GM21529 (cell line): ENCODE measurements around the gene MAB21L1.

ENCODE experiments used
- ATAC-seq: cut with Tn5 transposase; IDR thresholded peaks from one replicate; pipeline ENCODE4 v1.9.1; 2021; ENCODE audit not compliant: unreplicated experiment

MAB21L1 gene

DNA sequence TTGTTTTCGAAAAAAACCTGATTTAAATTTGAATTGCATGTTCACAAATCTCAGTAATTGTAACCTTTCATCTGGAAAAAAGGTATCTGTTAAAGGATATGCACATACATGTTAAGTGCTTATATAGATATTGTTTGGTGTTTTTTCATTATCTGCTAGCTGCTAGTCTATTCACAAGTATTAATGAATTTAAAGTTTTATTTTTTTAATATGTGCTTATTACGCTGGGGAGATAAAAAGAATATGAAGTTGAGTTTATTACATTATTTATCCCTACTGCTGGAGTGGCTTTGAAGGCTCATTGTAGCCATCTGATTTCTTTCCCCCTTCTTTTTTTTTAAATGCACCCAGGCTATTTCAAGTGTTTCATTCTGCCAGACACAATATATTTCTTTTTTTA lies 3.9 kb upstream of the MAB21L1 start:
- ATAC-seq = no peak

DNA sequence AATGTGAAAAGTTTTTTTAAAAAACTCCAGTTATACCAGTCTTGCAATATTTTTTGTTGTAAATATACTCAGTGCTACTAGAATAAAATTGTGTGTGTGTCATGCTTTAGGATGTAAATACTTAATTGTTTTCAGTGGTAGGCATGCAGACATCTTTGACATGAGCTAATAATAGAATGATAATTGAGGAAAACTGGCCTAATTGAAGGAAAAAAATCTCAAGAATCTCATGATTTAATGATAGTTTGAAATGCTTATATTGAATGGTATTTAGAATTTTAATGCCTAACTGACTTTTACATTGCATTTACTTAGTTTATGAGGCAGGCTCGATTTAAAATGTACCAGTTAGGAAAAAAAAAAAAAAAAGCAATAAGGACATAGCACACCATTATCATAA lies 3.2 kb upstream of the MAB21L1 start:
- no peak for ATAC-seq

DNA sequence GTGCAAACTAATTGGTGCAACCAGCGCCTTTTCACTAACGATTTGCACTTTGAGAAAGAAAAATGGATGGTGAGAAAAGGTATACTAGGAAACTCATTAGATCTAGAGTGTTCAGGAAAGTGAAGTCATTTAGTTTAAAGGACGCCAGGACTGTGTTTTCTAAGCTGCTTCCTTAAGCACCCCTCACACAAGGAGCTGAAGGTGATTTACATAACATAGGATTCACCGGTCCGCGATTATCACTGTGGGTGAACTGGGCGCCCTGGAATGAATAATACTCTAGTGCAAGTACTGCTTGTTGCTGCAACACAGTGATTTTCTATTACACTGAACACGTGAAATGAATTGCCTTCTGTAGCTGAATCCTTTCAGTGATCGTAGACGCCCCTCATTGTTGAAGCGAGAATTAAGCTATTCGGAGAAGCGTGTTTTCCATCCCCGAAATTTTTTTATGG lies 2.6 kb upstream of the MAB21L1 start:
- no peak for ATAC-seq

DNA sequence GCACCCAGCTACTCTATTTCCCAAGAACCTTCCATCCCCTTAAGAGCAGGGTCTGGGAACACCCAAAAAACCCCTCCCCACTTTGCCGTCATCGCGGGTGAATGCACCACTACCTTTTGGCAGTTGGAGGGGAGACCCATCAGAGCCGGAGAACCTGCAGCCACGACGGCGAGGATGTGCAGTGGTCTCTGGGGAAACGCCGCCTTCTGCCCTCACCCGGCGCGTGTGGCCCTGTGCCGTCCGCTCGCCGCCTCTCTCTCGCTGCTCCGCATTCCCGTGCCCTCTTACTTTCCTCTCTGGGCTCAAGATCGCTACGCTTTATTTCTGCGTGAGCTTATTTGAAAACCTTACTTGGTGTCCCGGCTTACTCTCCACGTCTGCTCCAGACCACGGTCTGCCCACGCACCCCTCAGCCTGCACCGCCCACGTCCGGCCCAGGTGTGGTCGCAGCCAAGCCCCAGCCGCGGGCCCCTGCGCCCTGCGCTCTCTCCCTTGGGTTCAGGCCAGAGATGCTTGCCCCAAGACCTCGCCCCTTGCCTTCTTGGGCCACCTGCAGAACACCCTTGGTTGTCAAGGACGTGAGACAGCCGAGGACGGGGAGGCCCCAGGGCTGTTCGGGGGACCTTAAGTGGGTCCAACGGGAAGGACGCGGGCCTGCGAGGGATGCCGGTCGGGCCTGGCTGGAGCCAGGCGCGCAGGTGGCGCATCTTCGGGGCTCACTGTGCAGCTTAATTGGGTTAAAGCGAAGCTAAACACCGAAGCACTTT lies 2.0 kb upstream of the MAB21L1 start:
- ATAC-seq = no peak

- no peak for ATAC-seq
Observed at GRCh38 chr13:35477386-35477946, 977 bp upstream of the MAB21L1 start.

GRCh38 chr13:35475212-35475959 lies 1.1 kb downstream of the MAB21L1 start:
- no peak for ATAC-seq

DNA sequence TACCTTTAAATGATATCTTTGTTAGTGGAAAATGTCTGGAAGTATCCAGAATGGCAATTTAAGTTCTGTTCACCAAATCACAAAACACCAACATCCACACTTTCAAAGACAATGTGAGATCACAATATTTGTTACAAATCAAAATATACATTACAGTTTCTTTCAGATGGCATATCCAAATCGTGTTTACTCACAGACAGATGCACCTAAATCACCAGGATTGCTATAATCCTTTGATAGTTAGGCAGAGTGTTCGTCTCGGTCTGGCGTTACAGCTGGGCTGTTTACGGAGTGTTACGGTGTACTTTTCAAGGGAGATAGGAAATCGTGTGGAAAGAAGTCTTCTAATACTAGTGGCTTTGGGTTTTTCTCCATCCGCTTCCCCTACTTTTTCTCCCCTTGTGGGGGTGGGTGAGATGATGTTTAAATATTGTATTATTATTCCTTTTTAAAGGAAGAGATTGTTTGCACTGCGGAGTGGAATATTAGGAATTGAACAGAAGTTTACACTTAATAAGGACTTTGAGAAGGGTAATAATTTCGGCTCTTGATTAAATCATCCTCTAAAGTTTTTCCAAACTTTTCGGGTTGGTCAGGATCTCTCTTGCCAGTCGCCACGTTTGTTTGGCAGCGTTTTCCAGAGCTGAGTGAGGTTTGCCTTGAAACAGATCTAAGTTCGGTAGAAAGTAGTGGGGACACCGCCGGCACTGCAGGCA lies 1.8 kb downstream of the MAB21L1 start:
- ATAC-seq = no peak

GRCh38 chr13:35473802-35474201 lies 2.7 kb downstream of the MAB21L1 start:
- ATAC-seq = no peak

GRCh38 chr13:35473206-35473775 lies 3.2 kb downstream of the MAB21L1 start:
- no peak for ATAC-seq

DNA sequence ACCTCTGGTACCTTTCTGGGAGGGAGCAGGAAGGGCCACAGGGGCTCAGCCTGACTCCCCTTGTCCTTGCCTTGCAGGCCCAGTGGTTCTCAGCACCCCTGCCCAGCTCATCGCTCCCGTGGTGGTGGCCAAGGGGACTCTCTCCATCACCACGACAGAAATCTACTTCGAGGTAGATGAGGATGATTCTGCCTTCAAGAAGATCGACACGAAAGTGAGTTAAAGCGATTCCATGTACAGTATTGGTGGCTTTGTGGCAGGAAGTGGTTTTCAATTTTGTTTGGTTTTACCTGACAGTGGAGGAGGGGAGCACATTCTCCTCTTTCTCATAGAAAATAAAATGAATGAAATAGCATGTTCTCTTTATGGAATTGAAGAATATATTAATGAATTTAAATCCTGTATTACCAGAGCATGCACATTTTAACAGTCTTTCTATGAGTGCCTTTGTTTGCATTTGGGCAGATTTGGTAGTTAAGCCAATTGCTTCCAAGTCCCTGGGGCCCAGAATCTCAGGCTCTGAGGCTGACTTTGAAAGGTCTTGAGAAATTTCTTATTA lies 4.1 kb downstream of the MAB21L1 start:
- no peak for ATAC-seq

- ATAC-seq = no peak
Observed at GRCh38 chr13:35471706-35472322, 4.7 kb downstream of the MAB21L1 start.

GRCh38 chr13:35470671-35471661 lies 5.5 kb downstream of the MAB21L1 start:
- ATAC-seq = no peak

- no peak for ATAC-seq
Observed at GRCh38 chr13:35469806-35470525, 6.5 kb downstream of the MAB21L1 start.

GRCh38 chr13:35468195-35468594 lies 8.3 kb downstream of the MAB21L1 start:
- ATAC-seq = no peak

DNA sequence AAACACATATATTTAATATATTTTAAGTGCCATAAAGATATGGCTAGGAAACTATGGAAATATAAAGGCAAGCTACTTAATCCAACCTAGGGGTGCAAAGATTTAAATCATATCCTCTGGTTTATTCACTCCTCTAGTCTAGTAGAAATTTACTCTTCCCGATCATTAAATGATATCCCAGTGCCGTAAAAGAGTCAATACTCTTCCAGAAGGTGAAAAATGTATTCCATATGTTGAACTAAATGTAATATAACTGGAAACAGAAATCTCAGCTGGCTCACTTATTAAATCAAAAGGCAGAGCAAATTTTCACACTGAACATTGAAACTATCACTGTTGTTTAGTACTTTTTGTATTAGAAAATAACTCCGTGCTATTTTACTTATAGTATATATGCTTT lies 11.1 kb downstream of the MAB21L1 start:
- ATAC-seq = no peak

DNA sequence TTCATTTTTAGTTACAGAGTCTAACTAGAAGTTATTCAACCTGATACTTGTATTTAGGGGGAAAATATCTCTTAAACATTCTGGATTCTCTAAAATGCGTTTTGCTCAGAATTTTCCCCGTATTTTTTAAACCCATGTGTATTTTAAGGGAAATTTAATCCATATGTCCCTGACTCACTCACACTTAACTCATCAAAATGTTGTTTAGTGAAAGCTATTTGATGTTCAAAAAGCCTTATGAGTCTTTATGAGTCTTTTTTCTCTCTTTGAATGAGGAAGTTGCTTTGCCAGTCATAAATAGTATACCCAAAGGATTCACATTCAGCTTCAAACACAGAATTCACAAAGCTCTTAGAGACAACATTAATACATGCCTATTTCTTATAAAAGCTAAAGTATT lies 16.4 kb downstream of the MAB21L1 start:
- ATAC-seq = no peak

DNA sequence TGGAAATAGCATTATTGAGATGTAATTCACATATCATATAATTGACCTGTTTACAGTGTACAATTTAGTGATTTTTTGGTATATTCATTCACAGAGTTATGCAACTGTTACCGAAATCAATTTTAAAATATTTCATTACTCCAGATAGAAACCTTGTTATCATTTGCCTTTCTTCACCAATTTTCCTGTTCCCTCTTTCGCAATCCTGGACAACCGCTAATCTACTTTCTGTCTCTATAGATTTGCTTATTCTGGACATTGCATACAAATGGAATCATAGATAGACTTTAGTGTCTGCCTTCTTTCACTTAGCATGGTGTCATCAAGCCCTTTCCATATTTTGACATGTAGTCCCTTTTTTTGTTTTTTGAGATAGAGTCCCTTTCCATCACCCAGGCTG lies 19.2 kb downstream of the MAB21L1 start:
- no peak for ATAC-seq

DNA sequence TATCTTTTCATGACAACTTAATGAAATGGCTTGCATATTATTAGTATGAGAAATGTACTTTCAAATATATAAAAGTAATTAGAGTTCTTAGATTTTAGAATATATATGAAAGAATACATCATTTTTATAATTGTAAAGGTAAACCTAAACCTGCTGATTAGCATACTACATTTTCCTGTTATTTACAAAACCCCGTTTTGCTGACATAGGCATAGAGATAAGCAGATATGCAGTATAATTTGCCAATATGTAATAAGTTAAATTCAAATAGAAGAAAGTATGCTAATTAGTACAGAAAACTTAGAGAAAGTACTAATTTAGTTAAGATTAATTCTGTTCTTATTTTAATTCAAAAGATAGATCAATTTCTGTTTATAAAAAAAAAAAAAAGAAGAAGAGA lies 21.5 kb downstream of the MAB21L1 start:
- ATAC-seq = no peak

DNA sequence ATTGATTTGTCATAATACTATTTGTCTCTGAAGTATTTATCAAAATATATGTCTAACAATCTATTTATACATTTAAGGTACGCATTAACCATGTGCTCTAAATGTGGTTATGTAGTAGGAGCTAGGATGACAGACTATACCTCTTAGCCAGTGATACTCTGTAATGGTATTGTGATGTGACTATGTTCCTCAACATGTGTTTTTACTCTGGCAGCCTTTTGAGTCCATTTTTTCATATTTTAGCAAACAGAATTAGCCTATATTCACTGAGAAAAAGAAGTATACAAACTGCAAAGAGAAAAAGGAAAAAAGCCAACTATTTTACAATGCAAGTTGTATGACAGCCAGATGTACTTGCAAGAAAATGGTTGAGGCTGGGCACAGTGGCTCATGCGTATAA lies 26.7 kb downstream of the MAB21L1 start:
- ATAC-seq = no peak
